Esophagus muscularis mucosa (tissue), 3 donors: ENCODE data around the gene ARL15.

Source experiments
- CTCF ChIP-seq, 3 experiments: fragments of 200-600 bp in 2 of 3; fragments of 450-650 bp in 1 of 3; sonication (generic) in 2 of 3; IDR thresholded peaks; one replicate each; pipeline ENCODE4 v1.5.1; 2017 to 2019; ENCODE audit warnings: antibody characterized with exemption in 3 of 3, mild to moderate bottlenecking in 2 of 3, moderate library complexity in 1 of 3
- POLR2A ChIP-seq: fragments of 450-650 bp; IDR thresholded peaks from one replicate; pipeline ENCODE4 v1.6.1; 2017; ENCODE audit warnings: antibody characterized with exemption, moderate library complexity, mild to moderate bottlenecking, low read depth

- TF ChIP-seq CTCF (IDR thresholded peaks at IDR 0.05) (no peak), POLR2A (no peak)
These were observed 260.4 kb downstream of the ARL15 start for GRCh38 chr5:54049963-54050362.
